ENCODE data around the gene MAG. TPM values are rescaled to one million over a fixed set of nuclear protein-coding genes. Genes with fewer than 3 reads are reported as not detected.

The MAG gene
- total RNA-seq, 2 donors from 2014 or later, result 0.61 to 1.7 TPM

DNA sequence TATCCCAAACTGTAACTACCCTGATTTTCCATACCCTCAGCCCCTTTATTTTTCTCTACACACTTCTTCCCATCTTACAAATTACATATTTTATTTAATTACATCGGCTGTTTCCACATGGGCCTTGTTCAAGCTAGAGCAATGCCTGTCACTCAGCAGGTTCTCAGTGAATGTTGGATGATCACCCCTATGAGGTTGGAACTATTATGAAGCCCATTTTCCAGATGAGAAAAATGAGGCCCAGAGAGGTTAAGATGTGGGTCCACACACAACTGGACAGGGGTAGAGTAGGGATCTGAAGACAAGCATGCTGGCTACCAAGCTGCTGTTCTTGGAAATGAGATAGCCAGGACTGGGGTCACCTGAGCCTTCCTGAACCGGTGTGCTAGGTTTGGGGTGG is 10.0 kb downstream of the MAG start:
- no peak for DNase-seq (ENCODE audit: low spot score in 2 of 2)
- ATAC-seq, result no peak
- Mint-ChIP-seq H3K27ac (peak overlapping the region in 1 of 2 donors; percentile 20), H3K36me3 (no peaks in the 10 kb centered on the region), H3K9me3 (no peaks in the 10 kb centered on the region)

DNA sequence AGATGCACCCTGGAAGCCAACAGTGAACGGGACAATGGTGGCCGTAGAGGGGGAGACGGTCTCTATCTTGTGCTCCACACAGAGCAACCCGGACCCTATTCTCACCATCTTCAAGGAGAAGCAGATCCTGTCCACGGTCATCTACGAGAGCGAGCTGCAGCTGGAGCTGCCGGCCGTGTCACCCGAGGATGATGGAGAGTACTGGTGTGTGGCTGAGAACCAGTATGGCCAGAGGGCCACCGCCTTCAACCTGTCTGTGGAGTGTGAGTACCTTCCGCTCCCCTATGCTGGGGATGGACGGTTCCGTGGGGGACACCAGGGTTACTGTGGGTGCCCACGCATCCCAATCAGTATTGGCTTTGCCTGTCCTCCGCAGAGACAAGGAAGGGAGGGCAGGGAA is 10.5 kb downstream of the MAG start:
- no peak for DNase-seq (ENCODE audit: low spot score in 2 of 2)
- Mint-ChIP-seq H3K9me3 (no peaks in the 10 kb centered on the region), H3K27ac (peak overlapping the region in 1 of 2 donors; percentile 20), H3K36me3 (no peaks in the 10 kb centered on the region)
- no peak for ATAC-seq

DNA sequence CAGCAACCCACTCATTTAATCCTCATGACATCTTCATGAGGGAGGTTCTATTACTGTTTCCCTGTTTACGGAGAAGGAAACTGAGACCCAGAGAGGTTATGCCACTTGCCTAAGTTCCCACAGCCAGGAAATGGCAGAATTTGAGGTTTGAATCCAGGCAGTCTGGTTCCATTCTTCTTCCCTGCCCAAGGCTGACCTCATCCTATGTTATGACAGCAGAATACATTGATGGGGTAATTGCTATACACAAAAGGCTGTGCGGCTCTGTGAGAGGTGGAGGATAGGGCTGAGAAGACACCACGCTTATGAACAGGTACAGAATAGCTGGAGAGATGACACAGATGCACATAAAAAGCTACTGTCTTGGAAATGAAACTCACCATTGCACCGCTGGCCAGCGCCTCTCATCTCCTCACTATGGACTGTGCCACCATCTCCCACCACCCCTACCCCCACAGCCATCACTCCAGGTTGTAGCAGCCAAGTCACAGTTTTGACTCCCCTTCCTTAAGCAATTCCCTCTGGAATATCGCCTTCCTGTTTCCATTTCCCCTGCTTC is 11.5 kb downstream of the MAG start:
- no peak for ATAC-seq
- H3K27ac Mint-ChIP-seq, result no peak overlapping the region
- no peak for DNase-seq (ENCODE audit: low spot score in 2 of 2)
- no peaks in the 10 kb centered on the region for H3K9me3 Mint-ChIP-seq
- H3K36me3 Mint-ChIP-seq, result no peaks in the 10 kb centered on the region

DNA sequence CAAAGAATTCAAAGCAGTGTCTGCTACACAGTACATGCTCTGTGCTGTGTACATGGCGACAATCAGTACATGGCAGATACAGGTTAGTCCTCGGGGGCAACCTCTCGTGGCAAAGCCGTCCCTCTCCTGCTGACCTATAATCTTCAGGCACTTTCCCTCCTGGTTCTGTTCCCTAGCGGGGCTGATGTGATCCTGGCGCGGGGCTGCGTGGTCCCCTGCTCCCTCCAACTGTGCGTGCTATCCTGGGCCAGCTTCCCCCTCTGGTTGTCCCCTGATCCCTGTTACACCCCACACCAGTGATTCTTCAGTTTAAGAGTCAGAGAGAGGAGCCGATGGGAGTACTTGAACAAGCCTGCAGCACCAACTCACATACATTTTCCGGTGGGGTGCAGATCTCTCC is 12.1 kb downstream of the MAG start:
- Mint-ChIP-seq H3K9me3 (no peaks in the 10 kb centered on the region), H3K36me3 (no peaks in the 10 kb centered on the region), H3K27ac (no peak overlapping the region)
- no peak for DNase-seq (ENCODE audit: low spot score in 2 of 2)
- no peak for ATAC-seq

DNA sequence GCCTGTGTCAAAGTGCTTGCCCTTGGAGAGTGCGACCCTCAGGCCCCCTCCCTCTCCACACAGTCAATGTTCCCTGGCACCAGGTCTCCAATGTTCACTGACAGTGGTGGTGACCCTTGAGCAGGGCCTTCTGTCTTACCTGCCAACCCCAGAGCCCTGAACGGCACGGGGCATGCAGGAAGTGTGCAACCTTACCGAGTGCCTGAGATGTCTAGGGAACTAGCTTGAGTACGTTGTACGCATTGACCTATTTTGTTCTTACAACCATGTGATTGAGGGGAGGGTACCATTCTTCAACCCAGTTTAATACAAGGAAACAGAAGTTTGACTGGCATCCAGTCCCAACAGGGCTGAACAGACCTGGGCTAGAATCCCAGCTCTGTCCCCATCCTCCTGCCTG is 13.2 kb downstream of the MAG start:
- DNase-seq (ENCODE audit: low spot score in 2 of 2) (no peak), ATAC-seq (no peak)

DNA sequence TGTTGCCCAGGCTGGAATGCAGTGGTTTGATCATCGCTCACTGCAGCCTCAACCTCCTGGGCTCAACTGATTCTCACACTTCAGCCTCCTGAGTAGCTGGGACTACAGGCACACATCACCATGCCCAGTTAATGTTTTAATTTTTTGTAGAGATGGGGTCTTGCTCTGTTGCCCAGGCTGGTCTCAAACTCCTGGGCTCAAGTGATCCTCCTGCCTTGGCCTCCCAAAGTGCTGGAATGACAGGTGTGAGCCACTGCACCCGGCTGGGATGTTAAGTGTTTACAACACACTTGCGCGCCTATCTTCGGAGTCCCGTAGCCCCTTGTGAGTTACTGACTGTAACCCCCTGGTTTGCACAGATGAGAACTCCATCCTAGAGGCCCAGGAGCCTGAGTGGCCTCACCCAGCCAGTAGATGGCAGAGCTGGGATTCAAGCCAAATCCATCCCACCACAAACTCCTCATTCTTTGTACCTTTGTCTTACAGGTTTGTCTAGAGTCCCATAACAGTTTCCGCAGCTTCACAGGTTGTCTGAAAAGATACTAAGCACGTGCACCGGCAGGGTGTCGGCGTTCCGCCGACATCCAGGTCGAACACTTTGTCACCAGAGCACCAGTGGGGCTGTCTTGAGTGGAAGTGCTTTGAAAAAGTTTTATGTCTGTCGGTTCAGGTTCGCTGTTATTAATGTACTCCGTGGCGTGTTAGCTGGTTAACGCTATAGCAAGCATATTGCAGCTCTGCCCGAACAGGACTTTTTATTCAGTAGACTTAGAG is 14.7 kb downstream of the MAG start:
- H3K9me3 Mint-ChIP-seq, result no peaks in the 10 kb centered on the region
- DNase-seq (ENCODE audit: low spot score in 2 of 2) (no peak), ATAC-seq (peak in 1 of 2 donors; percentile 56)

More for the DNA sequence above, 13.2 kb downstream of the MAG start:
- H3K36me3 Mint-ChIP-seq, result no peaks in the 10 kb centered on the region
- H3K27ac Mint-ChIP-seq, result no peak overlapping the region
- no peaks in the 10 kb centered on the region for H3K9me3 Mint-ChIP-seq

DNA sequence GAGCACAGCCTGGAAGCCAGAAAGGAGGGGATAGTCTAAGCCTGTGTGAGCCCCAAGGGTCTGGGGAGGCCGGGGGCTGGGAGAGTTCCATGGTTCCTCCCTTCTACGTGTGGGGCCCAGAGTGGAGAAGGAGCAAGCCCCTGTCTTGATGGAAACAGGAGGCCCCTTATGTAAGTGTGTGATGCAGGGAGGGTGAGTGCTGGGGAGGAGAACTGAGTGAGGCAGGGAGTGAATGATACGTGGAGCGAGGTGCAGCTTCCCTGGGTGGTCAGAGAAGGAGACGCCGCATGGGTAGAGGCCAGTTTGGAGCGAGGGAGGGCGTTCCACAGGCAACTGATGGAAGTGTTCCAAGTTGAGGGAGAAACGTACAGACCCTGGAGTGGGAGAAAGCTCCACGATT is 16.0 kb downstream of the MAG start:
- Mint-ChIP-seq H3K36me3 (no peaks in the 10 kb centered on the region), H3K27ac (peak overlapping the region in 1 of 2 donors; percentile 51), H3K9me3 (no peaks in the 10 kb centered on the region)
- ATAC-seq (no peak), DNase-seq (ENCODE audit: low spot score in 2 of 2) (no peak)

More for the DNA sequence above, 14.7 kb downstream of the MAG start:
- Mint-ChIP-seq H3K27ac (no peak overlapping the region), H3K36me3 (no peaks in the 10 kb centered on the region)

DNA sequence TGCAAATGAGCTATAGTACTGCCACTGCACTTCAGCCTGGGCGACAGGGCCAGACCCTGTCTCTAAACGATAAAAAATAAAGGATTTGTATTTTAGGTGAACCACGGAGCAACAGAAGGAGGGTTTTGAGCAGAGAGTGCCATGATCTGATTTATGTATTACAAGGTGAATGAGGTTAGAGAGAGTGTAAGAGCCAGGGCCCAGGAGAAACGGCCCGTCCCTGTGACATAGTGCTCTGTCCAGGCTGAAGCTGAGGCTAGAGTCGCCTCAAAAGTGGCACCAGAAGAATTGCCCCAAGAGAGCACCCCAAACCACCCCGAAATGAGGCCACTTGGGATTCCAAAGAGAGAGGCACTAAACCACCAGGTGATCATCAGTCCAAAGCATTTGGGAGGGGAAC is 16.9 kb downstream of the MAG start:
- H3K36me3 Mint-ChIP-seq, result no peaks in the 10 kb centered on the region
- ATAC-seq (no peak), DNase-seq (ENCODE audit: low spot score in 2 of 2) (no peak)
- H3K9me3 Mint-ChIP-seq, result no peaks in the 10 kb centered on the region
- H3K27ac Mint-ChIP-seq, result no peak overlapping the region

DNA sequence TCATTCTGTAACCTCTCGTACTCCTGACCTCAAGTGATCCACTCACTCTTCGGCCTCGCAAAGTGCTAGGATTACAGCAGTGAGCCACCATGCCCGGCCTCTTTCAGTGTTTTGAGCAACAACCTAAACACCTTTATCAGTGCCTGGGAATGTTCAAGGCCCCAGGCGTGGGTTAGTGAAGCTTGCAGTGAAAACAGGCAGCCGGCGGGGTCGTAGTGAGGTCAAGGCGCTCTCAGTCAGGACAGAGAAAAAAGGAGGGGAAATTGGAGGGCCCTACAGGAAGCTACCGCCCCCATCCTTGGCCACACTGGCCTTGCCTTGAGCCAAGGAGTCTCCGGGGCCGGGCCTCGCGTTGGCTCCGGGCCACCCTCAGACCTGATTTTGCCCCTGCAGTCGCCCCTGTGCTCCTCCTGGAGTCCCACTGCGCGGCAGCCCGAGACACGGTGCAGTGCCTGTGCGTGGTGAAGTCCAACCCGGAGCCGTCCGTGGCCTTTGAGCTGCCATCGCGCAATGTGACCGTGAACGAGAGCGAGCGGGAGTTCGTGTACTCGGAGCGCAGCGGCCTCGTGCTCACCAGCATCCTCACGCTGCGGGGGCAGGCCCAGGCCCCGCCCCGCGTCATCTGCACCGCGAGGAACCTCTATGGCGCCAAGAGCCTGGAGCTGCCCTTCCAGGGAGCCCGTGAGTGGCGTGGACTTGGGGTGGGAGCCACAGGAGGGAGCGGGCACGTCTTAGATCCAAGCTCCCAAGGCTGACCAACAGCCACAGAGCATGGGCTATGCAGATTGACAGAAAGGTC is 17.7 kb downstream of the MAG start:
- no peak for DNase-seq (ENCODE audit: low spot score in 2 of 2)

DNA sequence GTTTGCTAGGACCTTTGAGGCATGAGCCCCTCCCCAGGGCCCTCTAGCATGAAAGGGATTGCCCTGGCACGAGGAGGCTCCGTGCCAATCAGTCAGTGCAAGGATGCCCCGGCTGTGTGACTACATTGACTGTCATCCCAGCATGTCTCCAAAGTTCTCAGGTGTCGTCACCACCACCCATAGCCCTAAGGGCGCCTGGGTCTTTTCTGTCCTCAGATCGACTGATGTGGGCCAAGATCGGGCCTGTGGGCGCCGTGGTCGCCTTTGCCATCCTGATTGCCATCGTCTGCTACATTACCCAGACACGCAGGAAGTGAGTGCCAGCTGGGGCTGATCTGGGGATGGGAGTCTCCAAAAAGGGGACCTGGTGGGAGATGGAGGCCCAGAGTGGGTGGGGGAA is 18.4 kb downstream of the MAG start:
- Mint-ChIP-seq H3K27ac (no peak overlapping the region), H3K36me3 (no peaks in the 10 kb centered on the region), H3K9me3 (no peaks in the 10 kb centered on the region)
- DNase-seq (ENCODE audit: low spot score in 2 of 2), result no peak
- ATAC-seq, result peak in 1 of 2 donors; percentile 62

More for the DNA sequence above, 17.7 kb downstream of the MAG start:
- Mint-ChIP-seq H3K36me3 (no peaks in the 10 kb centered on the region), H3K9me3 (no peaks in the 10 kb centered on the region), H3K27ac (no peak overlapping the region)
- ATAC-seq, result no peak

DNA sequence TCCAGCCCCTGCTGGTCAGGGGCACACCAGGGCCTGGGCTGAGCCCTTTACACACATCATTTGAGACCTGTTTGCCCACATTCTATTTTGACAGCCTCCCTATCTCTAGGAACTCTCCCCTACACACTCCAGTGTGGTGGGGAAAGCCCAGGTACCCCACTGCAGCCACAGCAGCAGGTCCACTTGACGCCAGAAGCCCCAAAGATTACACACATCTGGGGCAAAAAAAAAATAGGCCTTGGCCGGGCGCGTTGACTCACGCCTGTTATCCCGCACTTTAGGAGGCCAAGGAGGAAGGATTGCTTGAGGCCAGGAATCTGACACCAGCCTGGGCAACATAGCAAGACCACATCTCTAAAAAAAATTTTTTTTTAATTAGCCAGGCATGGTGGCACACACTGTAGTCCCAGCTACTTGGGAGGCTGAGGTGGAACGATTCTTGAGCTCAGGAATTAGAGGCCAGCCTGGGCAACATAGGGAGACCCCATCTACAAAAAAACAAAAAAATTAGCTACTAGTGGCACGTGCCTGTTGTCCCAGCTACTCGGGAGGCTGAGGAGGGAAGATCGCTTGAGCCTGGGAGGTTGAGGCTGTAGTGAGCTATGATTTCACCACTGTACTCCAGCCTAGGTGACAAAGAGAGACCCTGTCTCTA is 19.0 kb downstream of the MAG start:
- ATAC-seq (no peak), DNase-seq (ENCODE audit: low spot score in 2 of 2) (no peak)
- Mint-ChIP-seq H3K36me3 (no peaks in the 10 kb centered on the region), H3K27ac (peak overlapping the region; percentile 33 to 77), H3K9me3 (no peaks in the 10 kb centered on the region)

DNA sequence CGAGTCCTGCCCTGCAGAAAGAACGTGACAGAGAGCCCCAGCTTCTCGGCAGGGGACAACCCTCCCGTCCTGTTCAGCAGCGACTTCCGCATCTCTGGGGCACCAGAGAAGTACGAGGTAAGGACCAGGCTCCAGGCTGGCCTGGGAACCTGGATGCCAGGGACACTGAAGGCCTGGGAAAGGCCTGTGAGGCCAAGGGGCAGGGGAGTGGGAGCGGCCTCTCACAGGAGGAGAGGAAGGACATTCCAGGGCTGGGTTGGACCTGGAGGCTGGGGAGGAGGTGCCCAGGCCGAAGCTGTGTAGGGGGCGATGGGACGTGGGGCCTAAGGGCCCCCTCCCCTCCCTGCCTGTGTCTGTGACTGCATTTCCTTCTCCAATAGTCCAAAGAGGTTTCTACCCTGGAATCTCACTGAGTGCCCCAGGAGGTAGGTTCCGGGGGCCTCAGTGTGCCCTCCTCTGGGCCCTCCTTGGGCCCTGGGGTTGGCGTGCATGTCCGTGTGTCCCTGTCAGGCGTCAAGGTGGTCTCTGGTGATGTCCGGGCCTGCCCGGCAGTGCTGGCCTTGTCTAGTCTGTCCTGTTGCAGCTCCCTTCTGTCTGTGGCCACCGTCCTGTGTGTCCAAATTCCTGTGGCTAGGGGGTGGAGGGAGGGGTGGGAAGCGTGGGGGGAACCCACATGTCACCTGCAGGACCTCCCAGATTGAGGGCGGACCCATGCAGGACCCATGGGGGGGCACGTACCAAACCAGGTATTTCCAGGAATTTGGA is 20.1 kb downstream of the MAG start:
- no peaks in the 10 kb centered on the region for H3K36me3 Mint-ChIP-seq
- DNase-seq (ENCODE audit: low spot score in 2 of 2) (no peak), ATAC-seq (no peak)
- no peaks in the 10 kb centered on the region for H3K9me3 Mint-ChIP-seq
- H3K27ac Mint-ChIP-seq, result peak overlapping the region in 1 of 2 donors; percentile 33

DNA sequence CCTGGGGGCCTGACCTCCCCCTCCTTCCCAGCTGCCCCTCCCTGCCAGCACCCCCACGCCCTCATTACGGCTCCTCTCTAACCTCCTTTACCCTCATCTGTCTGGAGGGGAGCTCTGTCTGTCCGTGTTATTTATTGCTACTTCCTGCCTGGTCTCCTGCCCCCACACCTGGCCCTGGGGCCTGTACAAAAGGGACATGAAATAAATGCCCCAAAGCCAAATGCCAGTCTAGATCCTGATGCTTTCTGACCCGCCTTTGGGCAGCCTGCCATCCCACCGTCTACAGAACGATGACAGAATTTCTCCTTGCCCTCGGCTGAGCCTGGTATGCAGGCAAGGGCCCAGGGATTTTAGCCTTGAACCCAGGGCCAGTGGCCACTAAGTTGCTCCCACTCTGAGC is 21.6 kb downstream of the MAG start:
- no peaks in the 10 kb centered on the region for H3K36me3 Mint-ChIP-seq
- ATAC-seq (no peak), DNase-seq (ENCODE audit: low spot score in 2 of 2) (no peak)
- no peaks in the 10 kb centered on the region for H3K9me3 Mint-ChIP-seq
- H3K27ac Mint-ChIP-seq, result no peak overlapping the region

DNA sequence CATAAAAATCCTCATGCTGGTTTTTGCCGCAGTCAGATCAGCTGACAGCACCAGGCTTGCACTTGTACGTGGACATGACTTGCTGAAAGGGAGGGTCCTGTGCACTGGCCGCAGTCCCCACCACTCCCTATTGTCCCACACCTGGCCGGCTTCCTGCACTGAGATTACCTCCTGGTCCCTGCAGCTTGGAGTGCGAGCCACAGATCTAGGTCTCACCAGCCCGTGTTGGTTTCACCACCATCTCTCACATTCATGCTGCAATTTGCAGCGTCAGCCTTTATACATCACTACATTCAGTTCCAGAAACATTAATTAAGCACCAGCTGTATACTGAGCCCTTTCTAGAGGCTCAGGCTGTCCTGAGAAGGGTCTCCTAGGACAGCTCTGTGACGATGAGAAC is 22.1 kb downstream of the MAG start:
- ATAC-seq (no peak), DNase-seq (ENCODE audit: low spot score in 2 of 2) (no peak)
- no peaks in the 10 kb centered on the region for H3K36me3 Mint-ChIP-seq
- no peak overlapping the region for H3K27ac Mint-ChIP-seq
- no peaks in the 10 kb centered on the region for H3K9me3 Mint-ChIP-seq

DNA sequence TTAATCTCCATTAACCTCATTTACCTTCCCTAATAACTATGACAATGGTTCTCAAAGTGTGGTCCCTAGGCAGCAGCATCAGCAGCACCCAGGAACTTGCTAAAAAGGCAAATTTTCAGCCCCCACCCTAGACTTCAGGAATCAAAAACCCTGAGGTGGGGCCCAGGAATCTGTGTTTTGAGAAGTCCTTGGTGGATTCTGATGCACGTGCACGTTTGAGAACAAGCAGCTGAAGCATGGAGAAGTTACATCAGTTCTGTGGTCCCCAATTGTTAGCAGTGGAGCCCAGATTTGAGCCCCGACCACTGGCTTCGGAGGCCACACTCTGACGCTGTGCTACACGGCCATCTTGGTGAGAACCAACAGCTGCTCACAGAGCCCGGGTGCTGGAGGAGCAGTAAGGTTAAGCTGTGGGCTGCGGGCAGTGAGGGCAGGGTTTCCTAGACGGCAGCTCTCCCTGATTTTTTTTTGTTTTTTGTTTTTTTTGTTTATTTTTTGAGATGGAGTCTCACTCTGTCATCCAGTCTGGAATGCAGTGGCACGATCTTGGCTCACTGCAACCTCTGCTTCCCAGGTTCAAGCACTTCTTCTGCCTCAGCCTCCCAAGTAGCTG is 23.0 kb downstream of the MAG start:
- no peak for ATAC-seq
- H3K36me3 Mint-ChIP-seq, result no peaks in the 10 kb centered on the region
- no peak for DNase-seq (ENCODE audit: low spot score in 2 of 2)
- H3K9me3 Mint-ChIP-seq, result no peaks in the 10 kb centered on the region
- no peak overlapping the region for H3K27ac Mint-ChIP-seq

DNA sequence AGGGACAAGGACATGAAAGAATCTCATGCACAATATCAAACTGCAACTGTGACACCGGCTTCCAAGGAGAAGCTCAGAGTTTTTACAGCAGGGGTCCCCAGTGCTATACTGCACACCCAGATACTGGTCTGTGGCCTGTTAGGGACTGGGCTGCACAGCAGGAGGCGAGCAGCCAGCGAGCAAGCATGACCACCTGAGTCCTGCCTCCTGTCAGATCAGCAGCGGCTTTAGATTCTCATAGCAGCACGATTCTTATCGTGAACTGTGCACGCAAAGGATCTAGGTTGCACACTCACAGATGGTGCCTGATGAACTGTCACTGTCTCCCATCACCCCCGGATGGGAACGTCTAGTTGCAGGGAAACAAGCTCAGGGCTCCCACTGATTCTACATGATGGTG is 23.9 kb downstream of the MAG start:
- H3K9me3 Mint-ChIP-seq, result no peaks in the 10 kb centered on the region
- DNase-seq (ENCODE audit: low spot score in 2 of 2), result no peak
- no peak overlapping the region for H3K27ac Mint-ChIP-seq
- no peak for ATAC-seq
- no peaks in the 10 kb centered on the region for H3K36me3 Mint-ChIP-seq

Measured in activated naive CD4-positive, alpha-beta T cell treated with anti-CD3 and anti-CD28 coated beads, Interleukin-2, amount 50 U/mL, for 72 hours (primary cell).